K562 (cell line): Measurements from ENCODE around the gene FBP1. TPM values are rescaled to one million over a fixed set of nuclear protein-coding genes. Genes with fewer than 3 reads are reported as not detected.

Experiments
- CBFB ChIP-seq: sonication (generic); formaldehyde crosslinking; IDR thresholded peaks from 2 replicates; pipeline ENCODE4 v1.4.0; 2020; ENCODE audit warnings: mild to moderate bottlenecking, missing genetic modification reagents
- CHD2 ChIP-seq: IDR thresholded peaks from 2 replicates; pipeline ENCODE4 v1.6.1; 2011; ENCODE audit warnings: low read depth, low read length
- GABPB1 ChIP-seq: sonication (generic); formaldehyde crosslinking; IDR thresholded peaks from 2 replicates; pipeline ENCODE4 v1.8.0; 2022; ENCODE audit warnings: mild to moderate bottlenecking, missing genetic modification reagents
- NFYB ChIP-seq: IDR thresholded peaks from 2 replicates; pipeline ENCODE4 v1.6.1; 2011; ENCODE audit warnings: mild to moderate bottlenecking, moderate library complexity; ENCODE audit not compliant: insufficient read length; ENCODE audit errors: extremely low read depth
- SLC30A9 ChIP-seq: fragments of 250-450 bp; sonication (Bioruptor Pico); IDR thresholded peaks from 2 replicates; pipeline ENCODE4 v1.8.0; 2022; ENCODE audit warnings: mild to moderate bottlenecking, moderate library complexity
- SMARCC2 ChIP-seq: fragments of 450-650 bp; IDR thresholded peaks from 2 replicates; pipeline ENCODE4 v1.6.1; 2017; ENCODE audit warnings: antibody characterized with exemption, moderate library complexity, mild to moderate bottlenecking, low read depth
- XRCC3 ChIP-seq: fragments of 450-650 bp; IDR thresholded peaks from 2 replicates; pipeline ENCODE4 v1.6.1; 2017; ENCODE audit warnings: mild to moderate bottlenecking, moderate library complexity
- ZNF197 ChIP-seq: fragments of 200-800 bp; sonication (Bioruptor generic); IDR thresholded peaks from 2 replicates; pipeline ENCODE4 v1.6.1; 2016; ENCODE audit warnings: low read depth, missing genetic modification characterization, missing compliant biosample characterization
- ZNF696 ChIP-seq: fragments of 250-450 bp; sonication (Bioruptor Pico); conservative IDR thresholded peaks from 2 replicates; pipeline ENCODE4 v1.4.0; 2020; ENCODE audit warnings: mild to moderate bottlenecking, moderate library complexity
- ZNF699 ChIP-seq: fragments of 250-450 bp; sonication (Bioruptor Pico); IDR thresholded peaks from 2 replicates; pipeline ENCODE4 v1.8.0; 2021; ENCODE audit warnings: mild to moderate bottlenecking, moderate library complexity; ENCODE audit not compliant: insufficient replicate concordance
- polyA plus RNA-seq, 8 experiments: library from polyadenylated mRNA; depleted of rRNA in 4 of 8; stranded (reverse) in 5 of 8; unstranded in 3 of 8; fragments of >200 nt; fragmentation: Nextera tagmentation in 2 of 8; fragmentation: Illumina TruSeq in 1 of 8; extraction: Ambion mirVana in 2 of 8; extraction: Trizol in 1 of 8; gene quantifications; 2 replicates each; pipeline versions ENCODE4 v1.2.1 to v1.2.3, GENCODE V29; 2011 to 2014; ENCODE audit warnings: inconsistent platforms in 1 of 8, missing spikeins in 1 of 8
- total RNA-seq, 7 experiments: library from RNA; depleted of rRNA in 6 of 7; stranded (reverse); fragments of >200 nt in 6 of 7; fragmentation: Illumina TruSeq in 2 of 7; extraction: Trizol in 2 of 7; gene quantifications; 2 replicates each; pipeline versions ENCODE4 v1.2.1 to v1.2.3, GENCODE V29; 2011 to 2021; ENCODE audit warnings: low replicate concordance in 1 of 7
- TF ChIP-seq, protein P1 (sequence below): fragments of 250-450 bp; sonication (Bioruptor Pico); IDR thresholded peaks from 2 replicates; pipeline ENCODE4 v1.4.0; 2020
- TF ChIP-seq, protein P2 (sequence below), 2 experiments: fragments of 450-650 bp; IDR thresholded peaks; 2 replicates each; pipeline ENCODE4 v1.6.1; 2018; ENCODE audit warnings: mild to moderate bottlenecking in 2 of 2, low read depth in 1 of 2; ENCODE audit not compliant: partially characterized antibody in 2 of 2

Gene FBP1
- total and polyA plus RNA-seq, 9 of the 15 experiments (the other 6 are each of a cell fraction or from before 2014, with no cell fraction given) = 0.24 TPM; not detected in 8

DNA sequence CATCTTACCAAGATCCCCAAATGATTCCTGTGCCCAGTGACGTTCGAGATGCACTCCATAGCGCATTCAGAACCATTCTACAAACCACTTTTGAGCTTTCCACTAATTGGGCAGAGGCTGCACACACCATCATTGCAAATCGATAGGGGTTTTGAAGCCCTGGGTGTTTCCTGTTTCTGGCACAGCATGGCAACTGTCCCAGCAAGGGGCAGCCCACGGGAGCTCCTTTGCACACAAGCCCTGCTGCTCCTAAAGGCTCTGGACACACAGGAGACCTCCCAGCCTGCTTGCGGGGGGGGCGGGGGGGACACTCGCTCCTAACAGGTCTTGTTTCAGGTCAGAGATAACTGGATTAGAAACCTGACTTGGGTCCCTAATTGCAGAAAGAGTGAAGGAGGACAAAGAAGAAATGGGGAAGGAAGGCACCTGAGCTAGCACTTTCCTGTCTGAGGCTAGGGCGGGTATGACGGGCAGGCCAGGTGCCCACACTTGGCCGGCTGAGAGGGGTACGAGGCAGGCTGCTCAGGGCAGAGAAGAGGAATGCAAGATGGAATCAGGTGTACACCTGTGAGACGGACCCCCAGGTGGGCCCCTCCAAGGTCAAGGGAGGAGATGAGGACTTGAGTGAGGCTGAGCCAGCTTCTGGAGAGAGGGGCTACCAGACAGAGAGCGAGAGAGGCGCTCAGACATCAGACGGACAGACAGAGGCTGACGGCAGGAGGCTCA, 820 bp downstream of the FBP1 start (continued):
- TF ChIP-seq, protein P1, sequence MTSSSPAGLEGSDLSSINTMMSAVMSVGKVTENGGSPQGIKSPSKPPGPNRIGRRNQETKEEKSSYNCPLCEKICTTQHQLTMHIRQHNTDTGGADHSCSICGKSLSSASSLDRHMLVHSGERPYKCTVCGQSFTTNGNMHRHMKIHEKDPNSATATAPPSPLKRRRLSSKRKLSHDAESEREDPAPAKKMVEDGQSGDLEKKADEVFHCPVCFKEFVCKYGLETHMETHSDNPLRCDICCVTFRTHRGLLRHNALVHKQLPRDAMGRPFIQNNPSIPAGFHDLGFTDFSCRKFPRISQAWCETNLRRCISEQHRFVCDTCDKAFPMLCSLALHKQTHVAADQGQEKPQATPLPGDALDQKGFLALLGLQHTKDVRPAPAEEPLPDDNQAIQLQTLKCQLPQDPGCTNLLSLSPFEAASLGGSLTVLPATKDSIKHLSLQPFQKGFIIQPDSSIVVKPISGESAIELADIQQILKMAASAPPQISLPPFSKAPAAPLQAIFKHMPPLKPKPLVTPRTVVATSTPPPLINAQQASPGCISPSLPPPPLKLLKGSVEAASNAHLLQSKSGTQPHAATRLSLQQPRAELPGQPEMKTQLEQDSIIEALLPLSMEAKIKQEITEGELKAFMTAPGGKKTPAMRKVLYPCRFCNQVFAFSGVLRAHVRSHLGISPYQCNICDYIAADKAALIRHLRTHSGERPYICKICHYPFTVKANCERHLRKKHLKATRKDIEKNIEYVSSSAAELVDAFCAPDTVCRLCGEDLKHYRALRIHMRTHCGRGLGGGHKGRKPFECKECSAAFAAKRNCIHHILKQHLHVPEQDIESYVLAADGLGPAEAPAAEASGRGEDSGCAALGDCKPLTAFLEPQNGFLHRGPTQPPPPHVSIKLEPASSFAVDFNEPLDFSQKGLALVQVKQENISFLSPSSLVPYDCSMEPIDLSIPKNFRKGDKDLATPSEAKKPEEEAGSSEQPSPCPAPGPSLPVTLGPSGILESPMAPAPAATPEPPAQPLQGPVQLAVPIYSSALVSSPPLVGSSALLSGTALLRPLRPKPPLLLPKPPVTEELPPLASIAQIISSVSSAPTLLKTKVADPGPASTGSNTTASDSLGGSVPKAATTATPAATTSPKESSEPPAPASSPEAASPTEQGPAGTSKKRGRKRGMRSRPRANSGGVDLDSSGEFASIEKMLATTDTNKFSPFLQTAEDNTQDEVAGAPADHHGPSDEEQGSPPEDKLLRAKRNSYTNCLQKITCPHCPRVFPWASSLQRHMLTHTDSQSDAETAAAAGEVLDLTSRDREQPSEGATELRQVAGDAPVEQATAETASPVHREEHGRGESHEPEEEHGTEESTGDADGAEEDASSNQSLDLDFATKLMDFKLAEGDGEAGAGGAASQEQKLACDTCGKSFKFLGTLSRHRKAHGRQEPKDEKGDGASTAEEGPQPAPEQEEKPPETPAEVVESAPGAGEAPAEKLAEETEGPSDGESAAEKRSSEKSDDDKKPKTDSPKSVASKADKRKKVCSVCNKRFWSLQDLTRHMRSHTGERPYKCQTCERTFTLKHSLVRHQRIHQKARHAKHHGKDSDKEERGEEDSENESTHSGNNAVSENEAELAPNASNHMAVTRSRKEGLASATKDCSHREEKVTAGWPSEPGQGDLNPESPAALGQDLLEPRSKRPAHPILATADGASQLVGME (CRISPR knock-in tag) = no peak
- TF ChIP-seq, protein P2, sequence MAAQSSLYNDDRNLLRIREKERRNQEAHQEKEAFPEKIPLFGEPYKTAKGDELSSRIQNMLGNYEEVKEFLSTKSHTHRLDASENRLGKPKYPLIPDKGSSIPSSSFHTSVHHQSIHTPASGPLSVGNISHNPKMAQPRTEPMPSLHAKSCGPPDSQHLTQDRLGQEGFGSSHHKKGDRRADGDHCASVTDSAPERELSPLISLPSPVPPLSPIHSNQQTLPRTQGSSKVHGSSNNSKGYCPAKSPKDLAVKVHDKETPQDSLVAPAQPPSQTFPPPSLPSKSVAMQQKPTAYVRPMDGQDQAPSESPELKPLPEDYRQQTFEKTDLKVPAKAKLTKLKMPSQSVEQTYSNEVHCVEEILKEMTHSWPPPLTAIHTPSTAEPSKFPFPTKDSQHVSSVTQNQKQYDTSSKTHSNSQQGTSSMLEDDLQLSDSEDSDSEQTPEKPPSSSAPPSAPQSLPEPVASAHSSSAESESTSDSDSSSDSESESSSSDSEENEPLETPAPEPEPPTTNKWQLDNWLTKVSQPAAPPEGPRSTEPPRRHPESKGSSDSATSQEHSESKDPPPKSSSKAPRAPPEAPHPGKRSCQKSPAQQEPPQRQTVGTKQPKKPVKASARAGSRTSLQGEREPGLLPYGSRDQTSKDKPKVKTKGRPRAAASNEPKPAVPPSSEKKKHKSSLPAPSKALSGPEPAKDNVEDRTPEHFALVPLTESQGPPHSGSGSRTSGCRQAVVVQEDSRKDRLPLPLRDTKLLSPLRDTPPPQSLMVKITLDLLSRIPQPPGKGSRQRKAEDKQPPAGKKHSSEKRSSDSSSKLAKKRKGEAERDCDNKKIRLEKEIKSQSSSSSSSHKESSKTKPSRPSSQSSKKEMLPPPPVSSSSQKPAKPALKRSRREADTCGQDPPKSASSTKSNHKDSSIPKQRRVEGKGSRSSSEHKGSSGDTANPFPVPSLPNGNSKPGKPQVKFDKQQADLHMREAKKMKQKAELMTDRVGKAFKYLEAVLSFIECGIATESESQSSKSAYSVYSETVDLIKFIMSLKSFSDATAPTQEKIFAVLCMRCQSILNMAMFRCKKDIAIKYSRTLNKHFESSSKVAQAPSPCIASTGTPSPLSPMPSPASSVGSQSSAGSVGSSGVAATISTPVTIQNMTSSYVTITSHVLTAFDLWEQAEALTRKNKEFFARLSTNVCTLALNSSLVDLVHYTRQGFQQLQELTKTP (IDR thresholded peaks at IDR 0.05; ENCODE audit: low read depth in 1 of 2, partially characterized antibody in 2 of 2) = no peak
- no peak for TF ChIP-seq GABPB1 (CRISPR knock-in tag)
- no peak for TF ChIP-seq SLC30A9
- no peak for TF ChIP-seq CHD2
- TF ChIP-seq ZNF699 (CRISPR knock-in tag) = no peak
- TF ChIP-seq NFYB = no peak
- no peak for TF ChIP-seq XRCC3
- no peak for TF ChIP-seq ZNF197
- no peak for TF ChIP-seq ZNF696 (CRISPR knock-in tag)
- no peak for TF ChIP-seq SMARCC2
- TF ChIP-seq CBFB (CRISPR knock-in tag) = no peak
